ENCODE results near the gene ANKS1B.

The ANKS1B gene

GRCh38 chr12:98799146-98799810 is 1185.5 kb downstream of the ANKS1B start:
- TF ChIP-seq ZBTB7A (IDR thresholded peaks at IDR 0.05; ENCODE audit: low read depth) = no peak
- TF ChIP-seq TEAD4 (IDR thresholded peaks at IDR 0.05) = no peak
- no peak for TF ChIP-seq RAD21 (IDR thresholded peaks at IDR 0.05; ENCODE audit: low read depth)
- TF ChIP-seq EP300 (IDR thresholded peaks at IDR 0.05; ENCODE audit: borderline replicate concordance) = no peak
- no peak for TF ChIP-seq CEBPB (IDR thresholded peaks at IDR 0.05)

DNA sequence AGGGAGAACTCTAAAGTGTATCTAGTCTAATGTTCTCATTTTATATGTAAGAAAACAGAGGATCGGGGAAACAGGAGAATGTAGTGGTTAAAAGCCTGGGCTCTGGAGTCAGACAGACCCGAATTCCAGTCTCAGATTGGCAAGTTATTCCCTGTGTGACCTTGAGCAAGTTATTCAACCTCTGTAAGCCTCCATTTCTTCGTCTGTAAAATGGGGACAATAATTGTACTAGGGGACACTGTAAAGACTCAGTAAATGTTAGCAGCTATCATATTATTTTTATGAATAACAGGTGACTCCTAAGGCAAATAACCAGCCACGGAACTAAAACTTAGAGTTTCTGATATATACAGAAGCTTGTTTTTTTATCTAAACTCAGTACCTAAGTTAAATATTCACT is 1187.5 kb downstream of the ANKS1B start:
- no peak for TF ChIP-seq EP300 (IDR thresholded peaks at IDR 0.05; ENCODE audit: borderline replicate concordance)
- no peak for TF ChIP-seq YY1 (IDR thresholded peaks at IDR 0.05; ENCODE audit: low read depth)
- TF ChIP-seq NFIC (IDR thresholded peaks at IDR 0.05) = no peak
- no peak for TF ChIP-seq USF1 (IDR thresholded peaks at IDR 0.05)
- TF ChIP-seq, protein P1, sequence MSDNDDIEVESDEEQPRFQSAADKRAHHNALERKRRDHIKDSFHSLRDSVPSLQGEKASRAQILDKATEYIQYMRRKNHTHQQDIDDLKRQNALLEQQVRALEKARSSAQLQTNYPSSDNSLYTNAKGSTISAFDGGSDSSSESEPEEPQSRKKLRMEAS (IDR thresholded peaks at IDR 0.05) = no peak
- no peak for TF ChIP-seq TAF1 (IDR thresholded peaks at IDR 0.05; ENCODE audit: low read depth)
- TF ChIP-seq TEAD4 (IDR thresholded peaks at IDR 0.05) = no peak
- no peak for TF ChIP-seq FOXM1 (IDR thresholded peaks at IDR 0.05; ENCODE audit: borderline replicate concordance, low read depth)
- TF ChIP-seq TCF12 (IDR thresholded peaks at IDR 0.05; ENCODE audit: low read depth) = no peak
- no peak for TF ChIP-seq EGR1 (IDR thresholded peaks at IDR 0.05)
- TF ChIP-seq CEBPB (IDR thresholded peaks at IDR 0.05) = no peak
- no peak for TF ChIP-seq REST (IDR thresholded peaks at IDR 0.05; ENCODE audit: low read depth)
- TF ChIP-seq ZBTB7A (IDR thresholded peaks at IDR 0.05; ENCODE audit: low read depth) = no peak
- TF ChIP-seq RAD21 (IDR thresholded peaks at IDR 0.05; ENCODE audit: low read depth) = no peak
- TF ChIP-seq CREB1 (IDR thresholded peaks at IDR 0.05; ENCODE audit: low read depth) = no peak

- TF ChIP-seq NFIC (IDR thresholded peaks at IDR 0.05) (no peak), ZBTB7A (IDR thresholded peaks at IDR 0.05; ENCODE audit: low read depth) (no peak), EGR1 (IDR thresholded peaks at IDR 0.05) (no peak), CREB1 (IDR thresholded peaks at IDR 0.05; ENCODE audit: low read depth) (no peak), CEBPB (IDR thresholded peaks at IDR 0.05) (no peak), USF1 (IDR thresholded peaks at IDR 0.05) (no peak), TAF1 (IDR thresholded peaks at IDR 0.05; ENCODE audit: low read depth) (no peak), EP300 (IDR thresholded peaks at IDR 0.05; ENCODE audit: borderline replicate concordance) (no peak), RAD21 (IDR thresholded peaks at IDR 0.05; ENCODE audit: low read depth) (no peak), TCF12 (IDR thresholded peaks at IDR 0.05; ENCODE audit: low read depth) (no peak), YY1 (IDR thresholded peaks at IDR 0.05; ENCODE audit: low read depth) (no peak), FOXM1 (IDR thresholded peaks at IDR 0.05; ENCODE audit: borderline replicate concordance, low read depth) (no peak), REST (IDR thresholded peaks at IDR 0.05; ENCODE audit: low read depth) (no peak), TEAD4 (IDR thresholded peaks at IDR 0.05) (no peak)
- TF ChIP-seq, protein P1 (IDR thresholded peaks at IDR 0.05) = no peak
Measured at GRCh38 chr12:98796745-98797144, 1188.0 kb downstream of the ANKS1B start.

DNA sequence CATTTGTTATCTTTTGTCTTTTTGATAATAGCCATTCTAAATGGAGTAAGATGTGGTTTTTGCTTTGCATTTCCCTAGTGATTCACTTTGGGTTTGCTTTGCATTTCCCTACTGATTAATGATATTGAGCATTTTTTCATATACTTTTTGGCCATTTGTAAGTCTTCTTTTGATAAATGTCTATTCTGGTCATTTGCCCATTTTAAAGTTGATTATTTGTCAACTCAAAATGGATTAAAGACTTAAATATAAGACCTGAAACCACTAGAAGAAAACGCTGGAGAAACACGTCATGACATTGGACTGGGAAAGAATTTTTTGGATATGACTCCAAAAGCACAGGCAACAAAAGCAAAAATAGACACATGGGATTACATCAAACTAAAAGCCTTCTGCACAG is 1191.6 kb downstream of the ANKS1B start:
- TF ChIP-seq CREB1 (IDR thresholded peaks at IDR 0.05; ENCODE audit: low read depth) (no peak), FOXM1 (IDR thresholded peaks at IDR 0.05; ENCODE audit: borderline replicate concordance, low read depth) (no peak), EP300 (IDR thresholded peaks at IDR 0.05; ENCODE audit: borderline replicate concordance) (no peak), TCF12 (IDR thresholded peaks at IDR 0.05; ENCODE audit: low read depth) (no peak), ZBTB7A (IDR thresholded peaks at IDR 0.05; ENCODE audit: low read depth) (no peak), NFIC (IDR thresholded peaks at IDR 0.05) (no peak), EGR1 (IDR thresholded peaks at IDR 0.05) (no peak)
- TF ChIP-seq, protein P1 (IDR thresholded peaks at IDR 0.05) = no peak

DNA sequence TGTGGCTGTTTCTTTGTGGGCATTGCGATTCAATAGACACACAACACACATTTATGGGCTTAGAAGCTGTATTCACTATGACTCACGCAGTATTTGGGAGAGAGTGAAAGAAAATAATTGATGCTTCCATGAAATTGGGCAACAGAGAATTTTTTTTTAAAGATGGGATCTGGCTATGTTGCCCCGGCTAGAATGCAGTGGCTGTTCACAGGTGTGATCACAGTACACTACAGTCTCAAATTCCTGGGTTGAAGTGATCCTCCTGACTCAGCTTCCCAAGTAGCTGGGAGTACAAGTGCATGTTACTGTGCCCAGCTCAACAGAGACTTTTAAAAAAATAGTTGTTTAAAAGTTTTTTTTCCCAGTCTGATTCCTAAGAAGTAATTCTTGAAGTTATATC is 1193.3 kb downstream of the ANKS1B start:
- TF ChIP-seq TCF12 (IDR thresholded peaks at IDR 0.05; ENCODE audit: low read depth) (no peak), CREB1 (IDR thresholded peaks at IDR 0.05; ENCODE audit: low read depth) (no peak), NFIC (IDR thresholded peaks at IDR 0.05) (no peak), FOXM1 (IDR thresholded peaks at IDR 0.05; ENCODE audit: borderline replicate concordance, low read depth) (no peak), CEBPB (IDR thresholded peaks at IDR 0.05) (no peak), USF1 (IDR thresholded peaks at IDR 0.05) (no peak), TEAD4 (IDR thresholded peaks at IDR 0.05) (no peak)
